ENCODE measurements around the gene COL1A1.

GRCh38 chr17:50239937-50240336, 38.5 kb upstream of the COL1A1 start:
- TF ChIP-seq CTCF (IDR thresholded peaks at IDR 0.05; ENCODE audit: insufficient read depth, low read depth, low read length) (no peak), EZH2 (IDR thresholded peaks at IDR 0.05; ENCODE audit: insufficient read depth, low read length) (no peak)
